Ecto neural progenitor cell (in vitro differentiated cells): ENCODE measurements around the gene CACNA2D2.
A peak's percentile ranks its signal among the peaks of the same experiment; 100 is the strongest.
"Not testable (repeated sequence)": the region's sequence is repeated elsewhere in the genome, so short reads cannot be mapped to it uniquely, and the experiment has no call there.

Experiments used
- DNase-seq: peaks from one replicate; pipeline ENCODE4 v3.0.0-alpha.2; 2018; ENCODE audit warnings: low spot score

CACNA2D2 gene

DNA sequence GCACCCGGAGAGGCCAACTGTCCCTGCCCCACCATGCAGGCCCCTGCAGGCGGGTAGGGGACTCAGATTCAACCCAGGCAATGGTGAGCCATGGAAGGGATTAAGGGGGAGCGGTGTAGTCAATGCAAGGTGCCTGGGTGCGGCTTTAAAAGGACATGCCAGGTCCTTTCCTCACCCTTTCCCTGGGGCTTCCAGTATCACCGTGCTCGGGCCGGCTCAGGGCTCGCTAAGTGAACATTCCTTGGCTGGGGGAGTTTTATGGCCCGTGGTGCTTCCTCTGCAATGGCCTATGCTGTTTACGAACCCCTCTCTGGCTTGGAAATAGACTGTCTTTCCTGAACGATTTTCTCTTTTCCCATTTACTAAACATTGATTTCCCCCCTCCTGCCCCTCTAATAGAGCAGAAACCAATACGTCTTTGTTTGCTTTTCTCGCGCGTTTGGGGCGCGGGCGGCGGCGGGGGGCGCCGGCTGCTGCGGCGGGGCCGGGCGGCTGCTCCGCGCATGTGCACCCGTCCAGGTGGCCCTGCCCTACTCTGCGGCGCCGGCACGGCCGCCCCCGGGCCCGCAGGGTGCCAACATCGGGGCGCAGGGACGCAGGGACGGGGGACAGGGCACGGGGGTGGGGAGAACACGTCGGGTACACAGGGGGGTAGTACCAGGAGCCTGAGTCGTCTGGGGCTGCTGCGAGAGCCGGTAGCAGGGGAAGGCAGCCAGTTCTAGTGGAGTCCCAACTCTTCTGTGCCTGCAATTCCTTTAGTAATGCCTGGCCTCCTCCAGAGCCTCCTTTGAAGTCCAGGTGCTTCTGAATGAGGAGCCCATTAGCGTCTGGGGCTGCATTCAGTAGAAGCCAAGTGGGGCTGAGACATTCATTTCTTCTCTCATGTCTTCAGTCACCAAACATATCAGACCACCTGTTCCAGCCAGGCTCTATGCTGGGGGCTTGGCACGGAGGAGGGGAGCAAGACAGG lies 26.9 kb upstream of the CACNA2D2 start:
- DNase-seq, result no peak

DNA sequence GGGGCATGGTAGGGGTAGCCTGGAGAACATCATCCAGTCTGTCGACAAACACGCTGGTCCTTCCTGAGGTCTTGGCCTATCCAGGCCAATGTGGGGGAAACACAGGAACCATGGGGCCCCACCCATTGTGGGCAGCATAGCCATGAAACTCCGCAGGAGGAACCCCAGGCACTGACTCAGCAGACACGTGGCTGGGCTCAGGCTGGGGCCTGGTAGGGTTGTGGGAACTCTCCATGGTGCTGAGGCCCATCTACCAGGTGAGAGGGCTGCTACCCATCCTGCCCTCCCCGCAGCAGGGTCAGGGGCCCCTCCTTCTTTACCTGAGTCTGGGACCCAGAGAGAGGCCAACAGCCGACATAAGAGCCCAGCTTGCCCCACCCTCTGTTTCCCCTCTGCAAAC lies 22.6 kb upstream of the CACNA2D2 start:
- DNase-seq, result peak; percentile 75

DNA sequence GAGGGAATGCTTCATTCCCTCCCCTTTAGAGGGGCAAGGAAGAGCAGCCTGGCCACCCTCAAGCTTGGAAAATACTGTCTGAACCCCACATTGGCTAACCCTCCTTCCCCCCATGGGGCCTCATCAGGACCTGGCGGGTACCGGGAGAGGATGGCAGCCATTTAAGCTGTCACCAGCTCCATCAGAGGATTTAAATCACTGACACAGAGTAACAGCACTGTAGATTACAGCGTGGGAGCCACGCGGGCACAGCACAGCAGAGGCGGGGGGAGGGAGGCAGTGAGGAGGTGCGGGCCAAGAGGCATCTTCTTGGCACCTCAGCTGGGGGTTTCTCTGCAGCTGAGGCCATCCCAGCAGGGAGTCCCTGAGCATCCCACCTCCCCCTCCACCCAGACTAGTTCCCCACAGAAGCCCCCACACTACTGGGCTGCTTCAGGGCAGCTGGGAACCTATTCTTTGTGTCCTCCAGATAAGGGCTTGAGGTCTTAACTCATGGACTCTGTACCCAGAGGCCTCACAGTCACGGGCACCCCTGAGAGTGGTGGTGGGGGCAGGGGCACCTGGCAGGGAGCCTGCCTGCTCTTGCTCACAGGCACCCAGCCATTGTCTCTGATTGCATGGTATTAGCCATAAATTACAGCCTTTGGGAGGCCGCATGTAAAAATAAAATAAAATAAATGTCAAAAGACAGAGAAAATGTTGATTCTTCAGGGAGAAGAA lies 21.9 kb upstream of the CACNA2D2 start:
- DNase-seq, result no peak

DNA sequence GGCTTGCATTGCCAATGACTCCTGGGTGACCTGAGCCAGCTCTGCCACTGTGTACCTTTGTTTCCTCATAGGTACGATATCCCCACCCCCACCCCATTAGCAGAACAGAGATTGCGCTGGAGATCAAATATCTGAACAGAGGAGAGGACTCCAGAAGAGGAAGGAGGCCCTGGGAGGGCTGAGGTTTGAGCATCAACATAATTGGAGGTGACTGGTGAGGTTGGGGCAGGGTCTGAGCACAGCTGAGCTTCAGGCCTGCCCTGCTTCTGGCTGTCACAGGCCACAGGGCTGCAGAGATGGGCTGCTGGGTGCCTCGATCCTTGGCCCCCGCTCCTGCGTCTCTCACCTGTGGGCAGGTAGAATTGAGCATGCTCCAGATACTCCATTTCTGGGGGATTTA lies 21.3 kb upstream of the CACNA2D2 start:
- DNase-seq, result no peak

DNA sequence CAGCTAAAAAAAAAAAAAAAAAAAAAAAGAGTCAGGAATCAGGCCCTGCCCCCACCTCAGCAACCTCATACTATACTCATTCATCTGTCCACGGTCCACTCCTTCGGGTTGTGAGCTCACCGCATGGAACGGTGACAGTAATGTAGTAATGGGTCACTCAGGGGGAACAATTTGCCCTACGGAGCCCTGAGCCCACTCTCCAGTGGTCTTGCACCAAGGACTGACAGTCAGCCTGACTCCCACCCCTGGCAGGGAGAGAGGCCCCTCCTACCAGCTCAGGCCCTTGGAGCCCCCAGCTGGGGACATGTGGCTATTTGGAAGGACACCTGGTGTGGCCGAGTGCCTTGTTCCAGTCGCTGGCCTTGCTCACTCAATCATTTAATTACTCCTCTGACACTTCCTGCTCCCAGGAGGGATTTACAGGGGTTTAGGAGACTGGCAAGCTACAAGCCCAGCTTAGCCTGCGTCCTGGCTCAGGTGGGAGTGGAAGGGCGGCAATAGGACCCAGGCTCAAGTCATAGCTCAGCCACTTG lies 19.9 kb upstream of the CACNA2D2 start:
- no peak for DNase-seq

DNA sequence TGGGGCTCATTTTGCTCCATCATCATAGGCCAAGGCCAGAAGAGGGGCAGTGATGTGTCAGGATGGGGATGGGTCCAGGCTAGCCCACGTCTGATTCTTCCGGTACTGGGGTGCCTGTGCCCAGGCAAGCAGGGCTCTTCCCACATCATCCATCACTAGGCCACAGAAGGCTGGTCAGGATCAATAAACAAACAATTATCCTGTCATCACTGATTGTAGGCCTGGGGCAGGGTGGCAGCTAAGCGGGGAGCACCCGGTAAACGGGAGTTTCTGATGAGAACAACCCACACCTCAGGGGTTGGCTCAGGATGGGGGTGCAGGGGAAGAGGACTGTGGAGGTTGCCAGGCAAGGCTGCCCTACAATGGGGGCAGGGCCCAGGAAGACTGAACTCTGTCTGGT lies 18.1 kb upstream of the CACNA2D2 start:
- no peak for DNase-seq

DNA sequence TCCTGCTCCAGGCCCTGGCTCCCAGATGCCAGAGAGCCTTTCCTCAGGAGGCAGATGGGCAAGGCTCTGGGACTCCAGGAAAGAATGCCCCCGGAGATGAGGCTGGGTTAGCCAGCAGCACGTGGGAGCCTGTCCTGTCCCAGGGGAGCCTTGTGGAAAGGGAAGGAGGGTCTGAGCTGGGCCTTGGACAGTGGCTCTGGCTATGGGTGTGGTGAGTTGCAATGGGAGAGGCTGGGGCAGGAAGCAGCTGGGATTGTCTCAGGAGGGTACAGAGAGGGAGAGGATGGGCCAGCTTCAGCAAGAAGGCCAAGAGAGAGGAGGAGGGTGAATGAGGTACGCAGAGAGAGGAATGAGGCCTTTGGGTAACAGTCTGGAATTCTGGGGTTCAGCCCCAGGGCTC lies 17.4 kb upstream of the CACNA2D2 start:
- no peak for DNase-seq

DNA sequence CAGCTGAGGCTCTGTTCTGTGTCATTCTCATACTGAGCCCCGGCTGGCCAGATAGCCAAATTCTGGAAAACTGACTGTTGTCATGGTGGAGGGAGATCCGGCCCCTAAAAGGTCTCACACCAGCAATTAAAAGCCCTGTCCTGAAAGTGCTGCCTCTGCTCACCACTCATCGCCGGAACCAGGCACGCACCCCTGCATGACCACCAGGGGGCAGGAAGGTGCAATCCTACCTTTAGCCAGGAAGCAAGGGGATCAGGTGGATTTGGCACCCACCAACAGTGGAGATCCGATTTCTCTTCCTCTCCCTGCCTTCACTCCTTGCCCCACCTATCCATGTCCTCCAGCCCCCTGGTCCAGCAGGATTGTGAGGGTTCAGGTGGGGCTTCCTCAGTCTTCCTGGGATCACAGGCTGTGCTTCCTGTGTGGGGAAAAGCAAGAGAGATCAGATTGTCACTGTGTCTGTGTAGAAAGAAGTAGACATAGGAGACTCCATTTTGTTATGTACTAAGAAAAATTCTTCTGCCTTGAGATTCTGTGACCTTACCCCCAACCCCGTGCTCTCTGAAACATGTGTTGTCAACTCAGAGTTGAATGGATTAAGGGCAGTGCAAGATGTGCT lies 16.1 kb upstream of the CACNA2D2 start:
- peak; percentile 86 for DNase-seq

DNA sequence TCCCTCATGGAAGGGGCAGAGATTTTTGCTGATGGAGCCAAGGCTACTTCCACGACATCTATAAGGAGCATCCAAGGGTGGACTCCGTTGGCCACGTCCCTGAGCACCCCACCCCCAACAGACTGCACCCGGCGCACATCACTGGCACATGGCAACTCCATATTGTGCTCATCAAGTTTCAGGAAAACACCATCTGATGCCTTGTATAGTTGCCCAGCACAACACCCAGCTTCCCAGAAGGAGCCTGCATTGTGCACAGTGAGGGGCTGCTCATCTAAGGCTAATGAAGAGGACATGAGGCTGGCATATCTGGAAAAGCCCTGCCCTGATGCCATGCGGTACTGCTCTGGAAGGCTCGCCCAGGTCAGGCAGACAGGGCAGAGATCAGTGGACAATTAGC lies 15.0 kb upstream of the CACNA2D2 start:
- DNase-seq, result no peak

DNA sequence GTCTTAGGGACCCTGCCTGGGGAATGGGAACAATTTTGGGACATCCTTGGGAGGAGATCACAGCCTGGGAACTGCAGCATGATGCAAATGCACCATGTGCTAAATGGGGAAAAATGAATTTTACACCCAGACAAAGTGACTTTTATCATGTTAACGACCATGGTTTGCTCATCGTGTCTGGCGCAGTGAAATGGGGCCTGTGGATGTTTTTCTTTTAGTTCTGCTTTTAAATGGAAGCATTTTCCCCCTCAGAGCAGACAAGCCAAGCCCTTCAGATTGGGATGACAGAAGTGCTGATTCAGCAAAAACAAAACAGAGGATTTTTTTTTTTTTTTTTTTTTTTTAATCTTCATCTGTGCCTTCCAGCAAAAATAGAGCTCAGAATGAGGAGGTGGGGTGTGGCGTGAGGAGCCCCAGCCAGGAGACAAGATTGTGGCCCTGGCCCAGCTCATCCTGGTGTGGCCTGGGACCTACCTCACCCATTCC lies 14.3 kb upstream of the CACNA2D2 start:
- DNase-seq, result no peak

DNA sequence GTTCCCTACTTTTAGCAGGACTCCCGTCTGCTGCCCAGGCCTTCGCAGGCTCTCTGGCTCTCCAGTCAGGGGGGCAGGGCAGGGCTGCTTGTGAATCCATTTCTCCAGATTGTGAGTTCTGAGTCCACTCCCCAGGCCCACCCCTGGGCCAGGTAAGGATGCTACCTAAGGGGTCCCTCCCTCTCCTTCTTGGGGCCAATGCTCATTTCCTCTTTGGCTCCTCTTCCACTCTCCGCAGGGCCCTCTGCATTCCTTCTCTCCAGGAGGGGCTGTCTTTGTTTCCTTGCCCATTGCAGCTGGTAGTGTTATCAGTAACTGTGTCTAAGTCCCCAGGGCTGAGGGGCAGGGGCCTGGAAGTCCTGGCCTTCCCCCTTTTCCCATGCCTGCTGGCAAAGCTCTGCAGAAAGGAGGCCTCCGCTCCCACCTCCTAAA lies 13.0 kb upstream of the CACNA2D2 start:
- DNase-seq, result peak; percentile 60

DNA sequence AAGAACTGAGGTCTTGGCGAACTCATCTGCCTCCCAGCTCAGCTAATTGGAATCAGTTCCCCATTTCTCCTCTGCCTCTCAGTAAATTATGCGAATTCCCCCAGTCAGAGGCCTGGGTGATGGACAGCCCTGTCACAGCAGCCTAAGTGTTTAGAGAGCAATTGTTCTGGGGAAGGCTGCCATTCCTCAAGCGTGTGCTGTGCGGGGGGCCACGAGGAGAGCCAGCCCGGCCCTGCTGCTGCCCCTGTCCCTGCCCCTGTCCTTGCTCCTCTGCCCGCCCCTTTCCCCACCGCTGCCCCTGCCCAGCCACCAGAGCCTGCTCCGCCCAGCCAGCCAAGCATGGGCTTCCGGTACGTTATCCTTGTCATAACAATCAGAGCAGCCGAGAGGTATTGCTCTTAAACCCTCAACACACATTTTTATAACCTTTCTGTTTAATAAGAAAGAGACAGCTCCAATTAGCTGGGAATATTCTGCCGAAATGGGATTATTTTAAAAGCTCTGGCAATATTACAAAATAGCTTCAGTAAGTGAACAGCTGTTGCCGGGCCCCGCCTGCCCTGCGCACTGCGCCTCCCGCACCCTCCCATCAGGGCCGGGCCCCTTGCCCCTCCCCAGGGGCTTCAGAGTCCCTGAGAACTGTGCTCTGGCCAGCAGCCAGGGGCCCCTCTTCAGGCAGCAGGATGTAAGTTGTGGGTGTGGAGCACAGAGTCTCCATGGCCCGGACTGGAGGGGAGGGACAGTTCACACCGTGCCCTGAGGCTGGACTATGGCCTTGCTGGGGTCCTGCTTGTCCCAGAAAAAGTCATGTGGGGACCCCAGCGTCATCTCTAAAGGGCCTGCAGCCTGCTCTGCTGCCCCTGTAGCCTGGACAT lies 12.4 kb upstream of the CACNA2D2 start:
- peak; percentile 79 for DNase-seq

DNA sequence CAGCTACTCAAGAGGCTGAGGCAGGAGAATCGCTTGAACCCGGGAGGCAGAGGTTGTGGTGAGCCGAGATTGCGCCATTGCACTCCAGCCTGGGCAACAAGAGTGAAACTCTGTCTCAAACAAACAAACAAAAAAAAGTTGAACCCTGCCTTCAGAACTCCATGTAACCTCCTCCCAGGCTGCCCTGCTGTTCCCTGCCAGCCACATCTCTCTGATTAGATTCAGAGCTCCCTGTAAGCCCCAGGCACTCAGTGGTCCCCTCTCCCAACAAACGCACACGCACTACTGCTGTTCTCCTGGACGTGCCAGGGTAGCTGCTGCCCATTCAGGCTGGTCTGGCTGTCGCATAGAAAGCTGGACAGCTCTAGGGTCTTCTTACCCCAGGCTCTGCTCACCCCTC lies 9.5 kb upstream of the CACNA2D2 start:
- DNase-seq, result not testable (repeated sequence)

DNA sequence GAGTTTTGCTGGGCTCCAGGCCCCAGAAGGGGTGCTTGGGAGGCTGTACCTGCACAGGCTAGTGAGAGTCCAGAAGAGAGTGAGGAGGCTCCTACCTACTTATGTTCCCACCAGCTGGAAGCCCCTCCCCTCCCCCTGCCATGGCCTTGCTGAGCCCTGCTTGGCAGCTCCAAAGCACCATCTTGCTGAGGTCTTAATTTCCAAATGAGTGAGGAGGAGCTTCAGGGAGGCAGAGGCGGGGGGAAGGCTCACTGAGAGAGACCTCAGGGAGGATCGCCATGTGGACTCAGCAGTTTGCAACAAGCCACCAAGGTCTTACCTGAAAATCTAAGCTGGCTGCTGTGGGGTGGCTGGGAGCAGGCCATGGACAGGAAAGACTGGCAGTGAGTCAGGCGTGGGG lies 8.7 kb upstream of the CACNA2D2 start:
- no peak for DNase-seq

DNA sequence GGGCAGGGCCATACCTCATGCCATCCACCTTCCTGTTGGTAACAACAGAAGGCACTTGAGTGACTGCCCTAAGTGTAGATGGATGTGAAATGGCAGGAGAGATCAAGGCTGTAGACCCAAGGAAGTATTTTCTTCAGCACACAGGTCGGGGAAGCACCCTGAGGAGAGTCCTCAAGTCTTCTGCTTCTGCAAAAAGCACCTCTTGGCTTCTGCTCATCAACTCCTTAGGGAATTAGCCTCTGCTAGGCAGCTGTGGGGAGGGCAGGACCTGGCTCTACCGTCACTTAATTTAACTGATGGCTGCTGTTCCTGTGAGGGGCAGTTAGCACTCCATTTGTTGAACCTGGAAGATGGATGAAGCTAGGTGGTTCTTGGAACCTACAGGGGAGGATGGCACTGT lies 6.9 kb upstream of the CACNA2D2 start:
- no peak for DNase-seq

DNA sequence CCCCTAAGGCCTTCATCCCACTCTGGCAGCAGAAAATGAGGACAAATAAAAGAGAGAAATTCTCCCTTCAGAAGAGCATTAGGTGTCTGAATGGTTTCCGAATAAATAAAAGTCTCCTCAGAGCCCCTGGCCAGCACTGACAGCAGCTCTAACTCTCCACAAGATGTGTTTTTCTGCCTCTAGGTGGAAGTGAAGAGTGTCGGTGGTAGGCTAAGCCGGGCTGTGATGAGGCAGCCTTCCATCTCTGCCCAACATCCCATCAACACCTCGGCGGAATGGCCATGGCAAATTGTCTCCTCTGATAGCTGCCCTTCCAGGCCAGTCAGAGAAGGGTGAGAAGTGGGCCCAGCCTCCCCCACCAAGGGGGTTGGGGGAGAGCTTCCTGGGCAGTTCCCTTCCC lies 6.3 kb upstream of the CACNA2D2 start:
- DNase-seq, result no peak

DNA sequence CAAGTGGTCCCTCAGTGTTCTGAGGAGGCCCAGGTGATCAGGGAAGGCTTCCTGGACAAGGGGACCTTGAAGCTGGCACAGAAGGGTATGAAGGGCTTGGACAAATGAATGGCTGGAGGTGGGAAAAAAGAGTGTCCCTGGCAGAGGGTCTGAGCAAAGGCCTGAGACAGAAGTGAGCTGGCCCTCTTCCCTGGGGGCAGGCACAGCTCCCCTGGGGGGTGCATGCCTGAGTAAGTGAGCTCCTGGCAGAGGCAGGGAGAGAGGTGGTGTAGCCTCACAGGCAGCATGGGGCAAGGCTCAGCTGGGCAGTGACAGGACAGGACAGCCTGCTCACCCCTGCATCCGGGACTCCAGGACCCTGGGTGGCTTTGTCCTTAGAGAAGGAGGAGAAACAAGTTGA lies 5.4 kb upstream of the CACNA2D2 start:
- no peak for DNase-seq

DNA sequence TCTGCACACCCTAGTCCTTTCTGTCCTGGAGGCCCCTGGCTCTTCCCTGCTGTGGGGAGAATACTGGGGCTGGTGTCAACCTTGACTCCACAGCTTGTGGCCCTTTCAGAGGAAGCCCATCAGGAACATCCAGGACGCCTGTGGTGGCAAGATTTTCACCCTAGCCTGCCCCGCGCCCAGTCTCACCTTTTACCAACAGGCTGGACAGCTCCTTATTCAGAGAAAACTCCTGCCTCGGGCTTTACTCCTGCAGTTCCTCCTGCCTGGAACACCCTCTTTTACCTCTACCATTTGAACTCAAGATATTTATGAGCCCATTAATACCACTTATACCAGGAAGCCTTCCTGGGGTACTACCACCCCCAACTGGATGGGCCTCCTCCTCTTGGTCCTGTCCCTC lies 2.7 kb upstream of the CACNA2D2 start:
- DNase-seq, result no peak

DNA sequence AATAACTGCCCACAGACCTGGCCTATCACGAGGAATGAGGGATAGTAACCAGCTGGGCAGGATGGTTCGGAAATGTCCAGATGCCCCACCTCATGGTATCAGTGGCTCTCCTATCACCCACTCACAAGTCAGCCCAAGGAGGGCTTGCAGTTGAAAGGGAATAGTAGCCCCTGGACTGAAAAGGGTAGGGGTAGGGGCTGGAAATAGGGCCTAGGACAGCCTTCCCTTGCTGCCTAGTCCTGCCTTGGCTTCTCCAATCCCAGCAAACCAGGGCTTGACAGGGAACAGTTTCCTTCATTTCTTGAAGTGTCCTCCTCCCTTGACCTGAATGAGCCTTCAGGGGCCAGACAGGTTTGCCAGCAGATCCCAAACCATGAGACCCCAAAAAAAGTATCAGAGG lies 1.2 kb upstream of the CACNA2D2 start:
- DNase-seq, result no peak

DNA sequence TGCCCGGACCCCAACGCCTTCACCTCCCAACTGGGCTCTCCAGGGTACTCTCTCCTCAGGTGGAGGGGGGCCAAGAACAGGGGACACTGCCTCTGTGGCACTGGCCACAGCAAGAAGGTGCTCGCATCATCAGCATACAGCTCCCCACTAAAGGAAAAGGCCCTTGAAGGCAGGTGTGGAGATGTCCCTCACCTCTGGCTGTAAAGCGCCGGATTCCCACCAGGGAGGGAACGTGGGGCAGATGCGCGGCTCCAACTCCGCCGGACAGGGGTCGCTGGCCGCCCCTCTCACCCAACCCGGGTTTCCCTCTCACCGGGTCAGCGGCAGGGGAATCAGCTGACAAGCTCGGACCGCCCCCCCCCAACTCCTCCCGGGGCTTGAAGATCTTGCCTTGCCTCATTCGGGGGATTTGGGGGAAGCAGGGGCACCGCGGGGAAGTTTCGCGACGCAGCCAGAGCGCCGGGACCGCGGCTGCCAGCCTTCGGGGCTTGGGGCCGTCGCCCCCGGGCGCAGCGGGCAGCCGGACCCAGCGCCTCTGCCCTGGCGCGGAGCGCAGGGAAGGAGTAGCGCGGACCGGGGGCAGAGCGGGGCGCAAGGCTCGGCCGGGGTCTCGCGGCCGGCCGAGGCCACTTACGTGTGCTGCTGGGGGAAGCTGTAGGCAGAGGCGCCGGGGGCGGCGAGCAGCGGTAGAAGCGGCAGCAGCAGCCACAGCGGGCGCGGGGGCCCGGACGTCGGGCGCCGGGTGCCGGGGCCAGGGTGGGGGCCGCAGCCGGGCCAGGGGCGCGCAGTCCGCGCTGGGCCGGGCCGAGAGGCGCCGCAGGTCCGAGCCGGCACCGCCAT lies 630 bp downstream of the CACNA2D2 start:
- DNase-seq, result peak; percentile 78

DNA sequence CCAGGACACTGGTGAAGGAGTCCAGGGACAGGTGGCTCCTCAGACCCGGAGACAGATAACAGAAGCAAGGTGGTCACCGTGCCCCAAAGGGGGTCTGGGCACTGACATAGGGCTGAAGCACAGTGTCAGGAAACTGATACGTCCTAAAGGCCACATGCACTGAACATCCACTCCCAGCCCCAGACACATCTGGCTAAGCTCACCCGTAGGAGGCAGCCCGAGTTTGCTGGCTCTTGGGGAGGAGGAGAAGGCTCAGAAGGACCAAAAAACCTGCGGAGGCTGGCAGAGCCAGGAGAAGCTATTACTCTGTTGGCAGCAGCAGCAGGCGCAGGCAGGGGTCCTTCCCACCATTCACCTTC lies 1.2 kb downstream of the CACNA2D2 start:
- DNase-seq, result no peak
